Ramos (cell line): ENCODE data around the gene SETD1A.
"Not testable (repeated sequence)": the region's sequence is repeated elsewhere in the genome, so short reads cannot be mapped to it uniquely, and the experiment has no call there.

Experiments used
- in situ Hi-C: fragments of 300-500 bp; cut with MboI; formaldehyde crosslinking; loops from one replicate; pipeline ENCODE4 v1.14.3; 2022; ENCODE audit warnings: low sequenced_read_pairs; ENCODE audit not compliant: unreplicated experiment

Gene SETD1A

GRCh38 chr16:30927789-30928378 lies 29.7 kb upstream of the SETD1A start:
- in situ Hi-C loops, result loop anchor here (10.0 kb wide), 1 partner anchor 273 kb away; the partner anchor contains the start of genes FBRS and PRR14

- in situ Hi-C loops, result loop anchor here (10.0 kb wide), 1 partner anchor 274 kb away; the partner anchor contains the start of genes FBRS and PRR14
These were observed 29.2 kb upstream of the SETD1A start for GRCh38 chr16:30928390-30928789.

- in situ Hi-C loops, result loop anchor here (10.0 kb wide), 1 partner anchor 274 kb away; the partner anchor contains the start of genes FBRS and PRR14
These were observed 28.4 kb upstream of the SETD1A start for GRCh38 chr16:30929167-30929566.

GRCh38 chr16:30930160-30930571 lies 27.4 kb upstream of the SETD1A start:
- in situ Hi-C loops, result no loop called here

GRCh38 chr16:30931068-30931650 lies 26.4 kb upstream of the SETD1A start:
- in situ Hi-C loops, result no loop called here

GRCh38 chr16:30934827-30935557 lies 22.6 kb upstream of the SETD1A start:
- in situ Hi-C loops, result no loop called here

GRCh38 chr16:30937692-30938091 lies 19.9 kb upstream of the SETD1A start:
- in situ Hi-C loops, result no loop called here

- in situ Hi-C loops, result not testable (repeated sequence)
These were observed 18.0 kb upstream of the SETD1A start for GRCh38 chr16:30939571-30939970.

GRCh38 chr16:30941600-30942425 lies 15.7 kb upstream of the SETD1A start:
- in situ Hi-C loops, result no loop called here

GRCh38 chr16:30942426-30942806 lies 15.1 kb upstream of the SETD1A start:
- in situ Hi-C loops, result no loop called here

- in situ Hi-C loops, result no loop called here
These were observed 13.2 kb upstream of the SETD1A start for GRCh38 chr16:30944352-30944751.

- in situ Hi-C loops, result no loop called here
These were observed 10.6 kb upstream of the SETD1A start for GRCh38 chr16:30946671-30947540.

GRCh38 chr16:30947541-30947858 lies 10.1 kb upstream of the SETD1A start:
- in situ Hi-C loops, result no loop called here

- in situ Hi-C loops, result no loop called here
These were observed 9.5 kb upstream of the SETD1A start for GRCh38 chr16:30947859-30948666.

GRCh38 chr16:30948667-30949649 lies 8.6 kb upstream of the SETD1A start, which contains the start of gene ORAI3:
TSS of gene ORAI3 (plus strand) at chr16:30949068. CDS start at chr16:30949290, 222 bp downstream.
- in situ Hi-C loops, result no loop called here

GRCh38 chr16:30949650-30950515 lies 7.7 kb upstream of the SETD1A start:
- in situ Hi-C loops, result loop anchor here (10.0 kb wide), 1 partner anchor 915 kb away; no protein-coding TSS in a partner anchor
